Endothelial cell of umbilical vein (primary cell): Measurements from ENCODE around the gene DLGAP4. TPM values are rescaled to one million over a fixed set of nuclear protein-coding genes. Genes with fewer than 3 reads are reported as not detected.

Source experiments
- BruUV-seq: library from RNA; stranded (reverse); fragments of 400-500 nt; replicated peaks from 2 replicates; lab custom pipeline; 2021; lab: Mats Ljungman, UMichigan
- CTCF ChIA-PET: fragments of 300-600, 350-600 bp; sonication (Branson Sonifier 250); formaldehyde crosslinking; loops from one replicate; lab custom pipeline; 2021; ENCODE audit warnings: antibody characterized with exemption, inconsistent platforms; lab: Charles Lee
- POLR2A ChIA-PET: fragments of 300-600, 350-600 bp; sonication (Branson Sonifier 250); formaldehyde crosslinking; loops from one replicate; lab custom pipeline; 2021; ENCODE audit warnings: antibody characterized with exemption, inconsistent platforms; lab: Charles Lee
- DNase-seq: peaks from one replicate; pipeline ENCODE4 v3.0.0-alpha.2; 2011; ENCODE audit warnings: low read depth, low spot score
- FAIRE-seq: peaks from 2 replicates; lab custom pipeline; 2011; peaks lifted over from hg19 to GRCh38; lab: Jason Lieb, UNC
- H2AFZ ChIP-seq: 2 replicates; pipeline ENCODE4 v1.6.0; 2012; ENCODE audit warnings: low read depth, low read length, control low read depth, inconsistent platforms
- H3K27ac ChIP-seq: 2 replicates; pipeline ENCODE4 v1.5.1; 2011; ENCODE audit warnings: low read depth, mild to moderate bottlenecking, control low read depth, low read length, moderate library complexity; ENCODE audit not compliant: insufficient read depth
- H3K27me3 ChIP-seq, 2 experiments: 2 replicates each; pipeline versions ENCODE4 v1.6.0 to v1.6.1; 2011; ENCODE audit warnings: low read length in 2 of 2, mixed read lengths in 1 of 2; ENCODE audit not compliant: control insufficient read depth in 2 of 2, insufficient read depth in 2 of 2
- H3K36me3 ChIP-seq, 2 experiments: 2 replicates in 1 of 2; 3 replicates in 1 of 2; pipeline ENCODE4 v1.5.1; 2011; ENCODE audit warnings: low read length in 2 of 2, mild to moderate bottlenecking in 1 of 2, moderate library complexity in 1 of 2; ENCODE audit not compliant: control insufficient read depth in 2 of 2, insufficient read depth in 2 of 2; ENCODE audit errors: extremely low read depth in 1 of 2
- H3K4me1 ChIP-seq: 3 replicates; pipeline ENCODE4 v1.5.1; 2011; ENCODE audit warnings: mild to moderate bottlenecking, low read length; ENCODE audit not compliant: control insufficient read depth, insufficient read depth; ENCODE audit errors: extremely low read depth
- H3K4me2 ChIP-seq: 2 replicates; pipeline ENCODE4 v1.6.1; 2011; ENCODE audit warnings: low read length, control low read depth, mixed read lengths; ENCODE audit not compliant: insufficient read depth
- H3K4me3 ChIP-seq, 3 experiments: fragments of 200-600 bp in 1 of 3; sonication (generic), shearing (Covaris generic) in 1 of 3; replicated peaks in 1 of 3; 2 replicates each; pipeline ENCODE4 v1.5.1; 2011 to 2016; ENCODE audit warnings: control low read depth in 3 of 3, low read length in 3 of 3, mild to moderate bottlenecking in 2 of 3, inconsistent platforms in 1 of 3, low read depth in 1 of 3, moderate library complexity in 1 of 3; ENCODE audit not compliant: insufficient read depth in 1 of 3
- H3K79me2 ChIP-seq: 2 replicates; pipeline ENCODE4 v1.6.0; 2012; ENCODE audit warnings: low read length, inconsistent platforms; ENCODE audit not compliant: control insufficient read depth, insufficient read depth
- H3K9ac ChIP-seq: replicated peaks from 2 replicates; pipeline ENCODE3; 2011; ENCODE audit warnings: low read length, control low read depth; ENCODE audit not compliant: insufficient read depth; ENCODE audit errors: extremely low read depth
- H3K9me1 ChIP-seq: replicated peaks from 3 replicates; pipeline ENCODE4 v1.6.0; 2011; ENCODE audit warnings: mild to moderate bottlenecking, low read length; ENCODE audit not compliant: control insufficient read depth, insufficient read depth; ENCODE audit errors: extremely low read depth
- H3K9me3 ChIP-seq: replicated peaks from 2 replicates; pipeline ENCODE4 v1.5.1; 2012; ENCODE audit warnings: low read length, inconsistent platforms; ENCODE audit not compliant: control insufficient read depth, insufficient read depth
- H4K20me1 ChIP-seq: replicated peaks from 2 replicates; pipeline ENCODE3; 2011; ENCODE audit warnings: mild to moderate bottlenecking, low read length; ENCODE audit not compliant: control insufficient read depth, insufficient read depth; ENCODE audit errors: extremely low read depth
- CTCF ChIP-seq, 2 donors: IDR thresholded peaks; 1 replicate in 1 of 2; 2 replicates in 1 of 2; pipeline ENCODE4 v1.5.1; 2011; ENCODE audit warnings: low read length in 2 of 2, mild to moderate bottlenecking in 2 of 2, moderate library complexity in 2 of 2, control low read depth in 1 of 2, inconsistent platforms in 1 of 2, low read depth in 1 of 2; ENCODE audit not compliant: insufficient read depth in 1 of 2; ENCODE audit errors: extremely low read depth in 1 of 2
- EZH2 ChIP-seq: IDR thresholded peaks from 2 replicates; pipeline ENCODE4 v1.6.1; 2012; ENCODE audit warnings: borderline replicate concordance, low read depth, mild to moderate bottlenecking, moderate library complexity, low read length, inconsistent platforms; ENCODE audit not compliant: severe bottlenecking
- FOS ChIP-seq: IDR thresholded peaks from 2 replicates; pipeline ENCODE4 v1.6.1; 2011; ENCODE audit warnings: mild to moderate bottlenecking, low read length, moderate library complexity, borderline replicate concordance; ENCODE audit not compliant: insufficient read depth
- GATA2 ChIP-seq: IDR thresholded peaks from 2 replicates; pipeline ENCODE4 v1.7.0; 2011; ENCODE audit warnings: low read depth, mild to moderate bottlenecking, moderate library complexity, mixed read lengths, low read length; ENCODE audit not compliant: insufficient read length, insufficient read depth
- JUN ChIP-seq: IDR thresholded peaks from 2 replicates; pipeline ENCODE4 v1.6.1; 2011; ENCODE audit warnings: borderline replicate concordance, low read depth; ENCODE audit not compliant: insufficient read length, insufficient read depth
- MAX ChIP-seq: IDR thresholded peaks from 2 replicates; pipeline ENCODE4 v1.6.1; 2011; ENCODE audit not compliant: insufficient read depth, insufficient read length
- MYC ChIP-seq: IDR thresholded peaks from one replicate; pipeline ENCODE4 v1.6.1; 2011; ENCODE audit warnings: mild to moderate bottlenecking, low read depth, low read length
- POLR2A ChIP-seq: IDR thresholded peaks from 2 replicates; pipeline ENCODE4 v1.6.1; 2012; ENCODE audit warnings: low read depth, mild to moderate bottlenecking, control low read depth, low read length
- POLR2AphosphoS5 ChIP-seq: IDR thresholded peaks from 2 replicates; pipeline ENCODE4 v1.6.1; 2012; ENCODE audit warnings: low read depth, mild to moderate bottlenecking, control low read depth, low read length, moderate library complexity; ENCODE audit not compliant: insufficient read depth
- dilution Hi-C: fragments of 300-500 bp; cut with MboI; formaldehyde crosslinking; loops from one replicate; pipeline ENCODE4 v1.15.0; 2019; ENCODE audit warnings: low sequenced_read_pairs; ENCODE audit not compliant: extremely low pct_ligation_motif_present
- intact Hi-C: fragments of 100-400 bp; cut with micrococcal nuclease; formaldehyde crosslinking; loops from one replicate; pipeline ENCODE4 v1.10.0; 2022
- polyA plus RNA-seq, 4 experiments: library from polyadenylated mRNA; depleted of rRNA in 3 of 4; stranded (reverse) in 3 of 4; unstranded in 1 of 4; fragments of >200 nt; gene quantifications; 2 replicates each; pipeline versions ENCODE4 v1.2.1 to v1.2.3, GENCODE V29; 2011 to 2012; ENCODE audit warnings: missing spikeins in 1 of 4
- total RNA-seq: library from RNA; stranded (reverse); gene quantifications from 2 replicates; pipeline ENCODE4 v1.2.3, GENCODE V29; 2021

Gene DLGAP4
- total and polyA plus RNA-seq, 2 donors (not counting 3 experiments of a cell fraction or from before 2014, with no cell fraction given), result 57.5 to 125 TPM

GRCh38 chr20:36532388-36532787 is 226.2 kb downstream of the DLGAP4 start:
- Histone ChIP-seq H3K9me3 (no peaks in the 10 kb centered on the region), H3K27ac (no peak overlapping the region), H3K36me3 (peaks cover 4 to 7% of the 10 kb centered on the region in 2 experiments), H3K4me1 (no peaks in the 10 kb centered on the region), H3K9ac (no peak overlapping the region), H3K27me3 (no peaks in the 10 kb centered on the region), H2AFZ (no peak overlapping the region), H3K4me2 (no peak overlapping the region), H3K4me3 (no peak overlapping the region), H3K79me2 (no peaks in the 10 kb centered on the region), H4K20me1 (no peaks in the 10 kb centered on the region), H3K9me1 (no peaks in the 10 kb centered on the region)
- FAIRE-seq (no peak), DNase-seq (no peak)
- dilution Hi-C loops, result no loop called here
- CTCF ChIA-PET, result no interaction called here
- POLR2A ChIA-PET, result no interaction called here
- no TSS peak for BruUV-seq
- no peak for TF ChIP-seq MAX
- no peak for TF ChIP-seq POLR2AphosphoS5
- no peak for TF ChIP-seq EZH2
- TF ChIP-seq POLR2A, result no peak
- no peak for TF ChIP-seq JUN
- no peak for TF ChIP-seq CTCF (IDR thresholded peaks at IDR 0.05; ENCODE audit: extremely low read depth in 1 of 2, insufficient read depth in 1 of 2, low read depth in 1 of 2, low read length in 2 of 2)
- no peak for TF ChIP-seq MYC
- no peak for TF ChIP-seq GATA2
- TF ChIP-seq FOS, result no peak
- intact Hi-C loops, result no loop called here
